Measurements from ENCODE around the gene EED. TPM values are rescaled to one million over a fixed set of nuclear protein-coding genes. Genes with fewer than 3 reads are reported as not detected.

The EED gene
- total RNA-seq, 1 experiment from 2014 or later: 137 TPM

DNA sequence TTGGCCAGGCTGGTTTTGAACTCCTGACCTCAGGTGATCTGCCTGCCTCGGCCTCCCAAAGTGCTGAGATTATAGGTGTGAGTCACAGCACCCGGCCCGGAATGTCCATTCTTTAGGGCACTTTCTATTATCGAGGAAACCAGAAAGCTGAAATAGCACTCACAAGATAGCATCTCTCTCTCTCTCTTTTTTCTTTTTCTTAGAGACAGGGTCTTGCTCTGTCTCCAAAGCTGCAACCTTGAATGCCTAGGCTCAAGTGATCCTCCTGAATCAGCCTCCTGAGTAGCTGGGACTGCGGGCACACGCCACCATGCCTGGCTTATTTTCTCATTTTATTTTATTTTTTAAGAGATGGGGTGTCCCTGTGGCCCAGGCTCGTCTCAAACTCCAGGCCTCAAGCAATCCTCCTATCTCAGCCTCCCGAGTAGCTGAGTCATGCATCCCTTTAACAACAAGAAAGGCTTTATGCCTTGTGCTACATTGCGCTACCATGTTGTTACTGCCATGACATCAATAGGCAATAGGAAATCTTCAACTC, 7.2 kb upstream of the EED start:
- no peak overlapping the region for H3K9ac ChIP-seq (ENCODE audit: low read length)

GRCh38 chr11:86240164-86240563, 4.4 kb upstream of the EED start:
- Histone ChIP-seq H3K9me2 (replicated peaks; ENCODE audit: insufficient read depth, low read length) (no peaks in the 10 kb centered on the region), H3K4me3 (ENCODE audit: low read length) (no peak overlapping the region), H2AFZ (ENCODE audit: low read length) (0 out of 2 replicates have a peak overlapping the region, but pooled peaks have one; percentile 1), H3K4me2 (ENCODE audit: low read depth, low read length, poor library complexity, severe bottlenecking) (peak overlapping the region; percentile 31), H3K4me1 (ENCODE audit: low read length) (peaks cover 38% of the 10 kb centered on the region), H3K9ac (ENCODE audit: low read length) (no peak overlapping the region), H3K79me2 (ENCODE audit: low read length) (peaks cover 1% of the 10 kb centered on the region), H4K20me1 (ENCODE audit: insufficient read depth, low read depth, low read length) (no peaks in the 10 kb centered on the region), H3K27ac (ENCODE audit: low read length) (no peak overlapping the region), H3K36me3 (ENCODE audit: insufficient read depth, low read length) (no peaks in the 10 kb centered on the region), H3K9me3 (ENCODE audit: low read length) (no peaks in the 10 kb centered on the region), H3K27me3 (ENCODE audit: low read length) (no peaks in the 10 kb centered on the region)
- DNase-seq: no peak

More for the DNA sequence above, 7.2 kb upstream of the EED start:
- Histone ChIP-seq H3K4me3 (ENCODE audit: low read length) (no peak overlapping the region), H3K9me3 (ENCODE audit: low read length) (no peaks in the 10 kb centered on the region), H3K4me2 (ENCODE audit: low read depth, low read length, poor library complexity, severe bottlenecking) (no peak overlapping the region), H3K27me3 (ENCODE audit: low read length) (no peaks in the 10 kb centered on the region), H3K27ac (ENCODE audit: low read length) (no peak overlapping the region), H3K79me2 (ENCODE audit: low read length) (no peaks in the 10 kb centered on the region), H3K9me2 (replicated peaks; ENCODE audit: insufficient read depth, low read length) (no peaks in the 10 kb centered on the region), H3K36me3 (ENCODE audit: insufficient read depth, low read length) (no peaks in the 10 kb centered on the region), H2AFZ (ENCODE audit: low read length) (no peak overlapping the region), H4K20me1 (ENCODE audit: insufficient read depth, low read depth, low read length) (no peaks in the 10 kb centered on the region), H3K4me1 (ENCODE audit: low read length) (peaks cover 20% of the 10 kb centered on the region)
- no peak for DNase-seq

- no peak overlapping the region for H3K27ac ChIP-seq (ENCODE audit: low read length)
- no peak for DNase-seq
- no peaks in the 10 kb centered on the region for H3K9me3 ChIP-seq (ENCODE audit: low read length)
- H3K9me2 ChIP-seq (replicated peaks; ENCODE audit: insufficient read depth, low read length): no peaks in the 10 kb centered on the region
- no peak overlapping the region for H3K4me3 ChIP-seq (ENCODE audit: low read length)
- peak overlapping the region; percentile 7 for H2AFZ ChIP-seq (ENCODE audit: low read length)
- peaks cover 20% of the 10 kb centered on the region for H3K79me2 ChIP-seq (ENCODE audit: low read length)
- H4K20me1 ChIP-seq (ENCODE audit: insufficient read depth, low read depth, low read length): peaks cover 12% of the 10 kb centered on the region; the same call in 1 of the 2 replicates
- H3K9ac ChIP-seq (ENCODE audit: low read length): no peak overlapping the region
- peak overlapping the region; percentile 86 for H3K4me2 ChIP-seq (ENCODE audit: low read depth, low read length, poor library complexity, severe bottlenecking)
- no peaks in the 10 kb centered on the region for H3K27me3 ChIP-seq (ENCODE audit: low read length)
- peaks cover 47% of the 10 kb centered on the region for H3K4me1 ChIP-seq (ENCODE audit: low read length)
- H3K36me3 ChIP-seq (ENCODE audit: insufficient read depth, low read length): peaks cover 1% of the 10 kb centered on the region; the same call in 1 of the 2 replicates
Measured at GRCh38 chr11:86241956-86242535, 2.5 kb upstream of the EED start.

- H3K4me3 ChIP-seq (ENCODE audit: low read length): peak overlapping the region; percentile 78
- peak overlapping the region; percentile 7 for H2AFZ ChIP-seq (ENCODE audit: low read length)
- peak overlapping the region; percentile 90 for H3K27ac ChIP-seq (ENCODE audit: low read length)
Measured at GRCh38 chr11:86243396-86243795, 1.2 kb upstream of the EED start.

GRCh38 chr11:86244063-86244521, 461 bp upstream of the EED start:
- Histone ChIP-seq H3K9ac (ENCODE audit: low read length) (peak overlapping the region; percentile 86), H3K79me2 (ENCODE audit: low read length) (peaks cover 41% of the 10 kb centered on the region), H3K4me3 (ENCODE audit: low read length) (peak overlapping the region; percentile 78), H3K27ac (ENCODE audit: low read length) (peak overlapping the region; percentile 90), H3K9me2 (replicated peaks; ENCODE audit: insufficient read depth, low read length) (no peaks in the 10 kb centered on the region), H4K20me1 (ENCODE audit: insufficient read depth, low read depth, low read length) (peaks cover 12% of the 10 kb centered on the region; the same call in 1 of the 2 replicates), H3K9me3 (ENCODE audit: low read length) (no peaks in the 10 kb centered on the region), H2AFZ (ENCODE audit: low read length) (peak overlapping the region; percentile 17), H3K36me3 (ENCODE audit: insufficient read depth, low read length) (peaks cover 13% of the 10 kb centered on the region; the same call in 1 of the 2 replicates), H3K27me3 (ENCODE audit: low read length) (no peaks in the 10 kb centered on the region), H3K4me1 (ENCODE audit: low read length) (peaks cover 67% of the 10 kb centered on the region), H3K4me2 (ENCODE audit: low read depth, low read length, poor library complexity, severe bottlenecking) (peak overlapping the region; percentile 86)
- DNase-seq: peak; percentile 100

More at GRCh38 chr11:86243396-86243795, 1.2 kb upstream of the EED start:
- Histone ChIP-seq H3K4me1 (ENCODE audit: low read length) (peaks cover 60% of the 10 kb centered on the region), H3K9me2 (replicated peaks; ENCODE audit: insufficient read depth, low read length) (no peaks in the 10 kb centered on the region), H3K9ac (ENCODE audit: low read length) (peak overlapping the region; percentile 86), H3K4me2 (ENCODE audit: low read depth, low read length, poor library complexity, severe bottlenecking) (peak overlapping the region; percentile 86), H3K79me2 (ENCODE audit: low read length) (peaks cover 34% of the 10 kb centered on the region), H3K27me3 (ENCODE audit: low read length) (no peaks in the 10 kb centered on the region), H3K36me3 (ENCODE audit: insufficient read depth, low read length) (peaks cover 13% of the 10 kb centered on the region; the same call in 1 of the 2 replicates), H3K9me3 (ENCODE audit: low read length) (no peaks in the 10 kb centered on the region), H4K20me1 (ENCODE audit: insufficient read depth, low read depth, low read length) (peaks cover 12% of the 10 kb centered on the region; the same call in 1 of the 2 replicates)
- peak; percentile 61 for DNase-seq

- Histone ChIP-seq H4K20me1 (ENCODE audit: insufficient read depth, low read depth, low read length) (peaks cover 12% of the 10 kb centered on the region; the same call in 1 of the 2 replicates), H3K36me3 (ENCODE audit: insufficient read depth, low read length) (peaks cover 26% of the 10 kb centered on the region; the same call in 1 of the 2 replicates), H3K4me2 (ENCODE audit: low read depth, low read length, poor library complexity, severe bottlenecking) (peak overlapping the region; percentile 86), H3K9me2 (replicated peaks; ENCODE audit: insufficient read depth, low read length) (no peaks in the 10 kb centered on the region), H3K4me3 (ENCODE audit: low read length) (peak overlapping the region; percentile 78), H3K27ac (ENCODE audit: low read length) (peak overlapping the region; percentile 90), H3K27me3 (ENCODE audit: low read length) (no peaks in the 10 kb centered on the region), H3K4me1 (ENCODE audit: low read length) (peaks cover 69% of the 10 kb centered on the region), H3K9me3 (ENCODE audit: low read length) (no peaks in the 10 kb centered on the region), H2AFZ (ENCODE audit: low read length) (no peak overlapping the region), H3K79me2 (ENCODE audit: low read length) (peaks cover 56% of the 10 kb centered on the region), H3K9ac (ENCODE audit: low read length) (peak overlapping the region; percentile 86)
- DNase-seq: peak; percentile 91
Measured at GRCh38 chr11:86245369-86246292, 1.1 kb downstream of the EED start.

DNA sequence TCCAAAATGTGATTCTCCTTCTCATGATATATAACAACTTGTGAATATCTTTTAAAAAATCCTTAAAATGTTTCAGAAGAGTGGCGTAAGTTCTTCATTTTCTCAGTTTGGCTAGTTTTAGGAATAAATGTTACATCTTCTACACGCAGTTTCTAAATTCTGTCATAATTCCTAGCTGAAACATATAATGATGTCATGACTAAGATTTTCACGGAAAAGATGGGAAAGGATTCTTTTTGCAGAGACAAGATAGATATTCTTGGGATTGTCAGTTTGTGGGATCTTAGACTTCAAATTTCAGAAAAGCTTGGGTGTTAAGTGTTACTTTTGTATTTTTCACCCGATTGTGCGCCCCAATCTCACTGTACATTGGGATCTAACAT, 1.7 kb downstream of the EED start:
- Histone ChIP-seq H4K20me1 (ENCODE audit: insufficient read depth, low read depth, low read length) (peaks cover 12% of the 10 kb centered on the region; the same call in 1 of the 2 replicates), H3K4me1 (ENCODE audit: low read length) (peaks cover 76% of the 10 kb centered on the region), H3K27ac (ENCODE audit: low read length) (peak overlapping the region; percentile 90), H2AFZ (ENCODE audit: low read length) (no peak overlapping the region), H3K4me3 (ENCODE audit: low read length) (peak overlapping the region; percentile 78), H3K27me3 (ENCODE audit: low read length) (no peaks in the 10 kb centered on the region), H3K9me3 (ENCODE audit: low read length) (no peaks in the 10 kb centered on the region), H3K79me2 (ENCODE audit: low read length) (peaks cover 63% of the 10 kb centered on the region), H3K4me2 (ENCODE audit: low read depth, low read length, poor library complexity, severe bottlenecking) (peak overlapping the region; percentile 86), H3K9ac (ENCODE audit: low read length) (peak overlapping the region; percentile 86), H3K9me2 (replicated peaks; ENCODE audit: insufficient read depth, low read length) (no peaks in the 10 kb centered on the region), H3K36me3 (ENCODE audit: insufficient read depth, low read length) (peaks cover 30% of the 10 kb centered on the region; the same call in 1 of the 2 replicates)
- DNase-seq: no peak

All from Karpas-422 (cell line).